Heart left ventricle (tissue), 16 donors: ENCODE data around the gene MRTO4. TPM values are rescaled to one million over a fixed set of nuclear protein-coding genes. Genes with fewer than 3 reads are reported as not detected.

Experiments
- ATAC-seq, 4 donors: fragments of 200-7000 bp; cut with Tn5 transposase; one replicate each; pipeline ENCODE4 v1.9.1; 2020 to 2022; ENCODE audit warnings: moderate library complexity in 4 of 4, mild to moderate bottlenecking in 3 of 4, moderate number of reproducible peaks in 1 of 4
- DNase-seq, 5 donors: peaks; one replicate each; pipeline ENCODE4 v3.0.0-alpha.2; 2020
- H3K27ac ChIP-seq, 12 donors: fragments of 200-600 bp; sonication (generic) in 4 of 12; one replicate each; pipeline versions ENCODE4 v1.5.0 to v1.8.0; 2016 to 2022; ENCODE audit warnings: mild to moderate bottlenecking in 2 of 12
- H3K27me3 ChIP-seq, 9 donors: fragments of 200-600 bp; sonication (generic) in 2 of 9; one replicate each; pipeline versions ENCODE4 v1.5.1 to v1.8.0; 2016 to 2022; ENCODE audit warnings: mild to moderate bottlenecking in 3 of 9
- H3K36me3 ChIP-seq, 9 donors: fragments of 200-600 bp; sonication (generic) in 2 of 9; one replicate each; pipeline versions ENCODE4 v1.5.0 to v1.8.0; 2018 to 2022; ENCODE audit warnings: mild to moderate bottlenecking in 2 of 9
- H3K4me1 ChIP-seq, 12 donors: fragments of 200-600 bp; sonication (generic) in 4 of 12; one replicate each; pipeline versions ENCODE4 v1.5.0 to v1.8.0; 2016 to 2022; ENCODE audit warnings: mild to moderate bottlenecking in 3 of 12
- H3K4me3 ChIP-seq, 12 donors: fragments of 200-600 bp; sonication (generic) in 4 of 12; one replicate each; pipeline versions ENCODE4 v1.5.0 to v1.8.0; 2017 to 2022; ENCODE audit warnings: mild to moderate bottlenecking in 9 of 12, moderate library complexity in 4 of 12
- H3K9me3 ChIP-seq, 12 donors: fragments of 200-600 bp; sonication (generic) in 4 of 12; one replicate each; pipeline versions ENCODE4 v1.5.0 to v1.8.0; 2016 to 2022; ENCODE audit warnings: mild to moderate bottlenecking in 1 of 12
- POLR2A ChIP-seq, 2 donors: fragments of 450-650 bp; IDR thresholded peaks; one replicate each; pipeline ENCODE4 v1.6.1; 2017; ENCODE audit warnings: antibody characterized with exemption in 2 of 2, mild to moderate bottlenecking in 2 of 2, moderate library complexity in 2 of 2
- WGBS, 4 donors: extraction: QIAGEN DNeasy Blood & Tissue Kit in 2 of 4; methylation state at CpG; one replicate each; pipeline versions ENCODE4 v1.1.5 to v1.1.7; 2013 to 2018; 5-methylcytosine and 5-hydroxymethylcytosine counted together
- intact Hi-C, 10 donors: fragments of 100-400 bp; cut with DNase I; formaldehyde crosslinking; loops; one replicate each; pipeline versions ENCODE4 v1.11.1 to v1.14.2; 2022
- polyA plus RNA-seq, 2 donors: library from polyadenylated mRNA; stranded (reverse); fragments of 200-250 nt; gene quantifications; one replicate each; pipeline ENCODE4 v1.2.3, GENCODE V29; 2013
- total RNA-seq, 9 donors: library from RNA; depleted of rRNA in 2 of 9; stranded (reverse); fragments of >200 nt in 2 of 9; fragmentation: NEBNext Ultra II Directional in 3 of 9; extraction: Animal tissue kit (Norgen Biotek cat#: 25700) in 3 of 9; gene quantifications; one replicate each; pipeline versions ENCODE4 v1.1.0 to v1.2.4, GENCODE V29; 2016 to 2023
- TF ChIP-seq, protein P1 (sequence below), 12 donors: fragments of 200-600 bp; sonication (generic) in 4 of 12; IDR thresholded peaks; one replicate each; pipeline versions ENCODE4 v1.5.0 to v1.8.0; 2018 to 2022; ENCODE audit warnings: antibody characterized with exemption in 12 of 12, mild to moderate bottlenecking in 5 of 12
- donor health status: ischemic (EF 13 %, LVEDD 7.1; RV severe dilation, severe dysfunction).
- donor health status: healthy with polysubstance abuse.
- donor health status: DM: no; HTN: yes; CAD: no.
- donor health status: DM: no; HTN: no; CAD: no.
- donor health status: ischemic (EF 25% LVEDD 6.9; RV normal size, moderate dysfunction).
- donor health status: ischemic (EF 25% LVEDD 5.7; RV mildly dilated, moderate dysfunction).
- donor health status: healthy.
- donor health status: DM: yes; HTN: yes; CAD: no.
- donor health status: ischemic (EF 35%, LVEDD 5.7; RV mildly dilated, moderate dysfunction).
- donor health status: nonischemic (EF 11% LVEDD 7.7; RV severe dilation, severe dysfunction).
- donor health status: DM: yes; HTN: yes; CAD: no.
- donor health status: PGD.
- donor health status: ischemic (EF 29% LVEDD 5.4; RV normal size, mild dysfunction).
- donor health status: nonischemic (EF 23%, LVEDD 6.1; RV moderate dilation, normal function).

MRTO4 gene
- total and polyA plus RNA-seq, 11 donors: 8.3 to 56.3 (median 14.9) TPM

DNA sequence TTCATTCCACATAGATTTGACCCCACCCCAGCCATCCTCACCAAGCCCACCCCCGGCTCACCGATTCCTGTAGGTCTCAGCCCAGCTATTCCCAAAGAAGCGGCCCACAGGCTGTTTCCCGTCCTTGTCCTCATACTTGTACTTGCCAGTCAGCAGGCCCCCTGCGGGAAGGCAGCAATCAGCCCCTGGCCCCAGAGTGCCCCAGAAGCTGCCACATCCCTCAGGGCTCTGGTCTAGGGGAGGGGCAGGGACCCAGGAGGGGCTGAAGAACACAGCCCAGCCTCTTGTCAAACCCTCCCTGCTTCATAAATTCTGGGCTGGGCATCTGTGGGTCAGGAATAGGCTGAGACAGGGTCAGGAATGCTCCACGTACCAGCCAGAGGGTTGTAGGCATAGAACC lies 55.3 kb downstream of the MRTO4 start:
- WGBS, 4 donors: 92 to 98% (median 96%) methylated on average over 3 to 6 of the region's 6 CpGs
- no peak overlapping the region for H3K27ac ChIP-seq
- intact Hi-C loops: no loop called here
- ATAC-seq (no peak), DNase-seq (peak in 1 of 5 donors; percentile 46)
- no peaks in the 10 kb centered on the region for H3K9me3 ChIP-seq
- no peak overlapping the region for H3K4me3 ChIP-seq
- H3K36me3 ChIP-seq: peaks cover 0 to 68% (median 59%) of the 10 kb centered on the region in 9 donors
- H3K27me3 ChIP-seq: no peaks in the 10 kb centered on the region
- TF ChIP-seq, protein P1, sequence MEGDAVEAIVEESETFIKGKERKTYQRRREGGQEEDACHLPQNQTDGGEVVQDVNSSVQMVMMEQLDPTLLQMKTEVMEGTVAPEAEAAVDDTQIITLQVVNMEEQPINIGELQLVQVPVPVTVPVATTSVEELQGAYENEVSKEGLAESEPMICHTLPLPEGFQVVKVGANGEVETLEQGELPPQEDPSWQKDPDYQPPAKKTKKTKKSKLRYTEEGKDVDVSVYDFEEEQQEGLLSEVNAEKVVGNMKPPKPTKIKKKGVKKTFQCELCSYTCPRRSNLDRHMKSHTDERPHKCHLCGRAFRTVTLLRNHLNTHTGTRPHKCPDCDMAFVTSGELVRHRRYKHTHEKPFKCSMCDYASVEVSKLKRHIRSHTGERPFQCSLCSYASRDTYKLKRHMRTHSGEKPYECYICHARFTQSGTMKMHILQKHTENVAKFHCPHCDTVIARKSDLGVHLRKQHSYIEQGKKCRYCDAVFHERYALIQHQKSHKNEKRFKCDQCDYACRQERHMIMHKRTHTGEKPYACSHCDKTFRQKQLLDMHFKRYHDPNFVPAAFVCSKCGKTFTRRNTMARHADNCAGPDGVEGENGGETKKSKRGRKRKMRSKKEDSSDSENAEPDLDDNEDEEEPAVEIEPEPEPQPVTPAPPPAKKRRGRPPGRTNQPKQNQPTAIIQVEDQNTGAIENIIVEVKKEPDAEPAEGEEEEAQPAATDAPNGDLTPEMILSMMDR (IDR thresholded peaks at IDR 0.05): no peak
- TF ChIP-seq POLR2A (IDR thresholded peaks at IDR 0.05): no peak
- peaks cover 0 to 16% (median 10%) of the 10 kb centered on the region in 12 donors for H3K4me1 ChIP-seq

DNA sequence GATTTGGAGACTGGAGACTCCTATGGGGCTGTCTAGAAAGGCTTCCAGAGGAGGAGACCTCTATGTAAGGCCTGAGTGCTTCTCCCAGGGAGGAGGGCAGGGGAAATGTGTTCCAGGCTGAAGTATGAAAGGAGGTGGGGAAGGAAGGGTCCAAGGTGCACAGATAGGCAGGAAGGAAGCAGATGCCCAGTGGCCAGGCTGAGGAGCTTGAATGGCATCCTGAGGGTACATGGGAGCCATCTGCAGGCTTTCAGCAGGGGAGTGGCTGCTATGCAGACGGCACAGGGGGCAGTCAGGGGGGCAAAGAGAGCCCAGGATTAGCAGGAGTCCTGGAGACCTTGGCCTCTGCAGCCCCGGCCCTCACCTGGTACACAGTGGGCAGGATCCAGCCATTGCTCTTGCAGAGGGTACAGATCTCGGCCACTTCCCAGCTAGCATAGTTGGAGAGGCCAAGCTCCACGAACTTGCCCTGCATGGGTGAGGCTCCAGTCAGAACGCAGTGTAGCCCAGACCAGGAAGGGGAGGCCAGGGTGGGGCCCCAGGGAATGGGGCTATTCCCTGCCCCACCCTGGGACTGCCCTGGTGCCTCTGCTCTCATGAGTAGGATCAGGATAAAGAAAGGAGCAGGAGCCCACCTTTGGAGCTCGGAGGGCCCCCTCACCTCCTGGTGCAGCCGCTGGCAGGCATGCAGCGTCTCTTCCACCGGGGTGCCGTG lies 56.3 kb downstream of the MRTO4 start:
- Histone ChIP-seq H3K4me1 (peaks cover 0 to 20% (median 15%) of the 10 kb centered on the region in 12 donors), H3K9me3 (no peaks in the 10 kb centered on the region), H3K4me3 (no peak overlapping the region), H3K36me3 (peaks cover 0 to 59% (median 52%) of the 10 kb centered on the region in 9 donors), H3K27ac (no peak overlapping the region), H3K27me3 (no peaks in the 10 kb centered on the region)
- intact Hi-C loops: no loop called here
- ATAC-seq (no peak), DNase-seq (no peak)
- TF ChIP-seq, protein P1 (IDR thresholded peaks at IDR 0.05): no peak
- TF ChIP-seq POLR2A (IDR thresholded peaks at IDR 0.05): no peak
- 91 to 94% (median 93%) methylated on average over 7 to 10 of the region's 10 CpGs for WGBS, 4 donors

GRCh38 chr1:19308509-19308907 lies 56.9 kb downstream of the MRTO4 start:
- intact Hi-C loops: no loop called here
- Histone ChIP-seq H3K36me3 (peaks cover 0 to 53% (median 46%) of the 10 kb centered on the region in 9 donors), H3K27me3 (no peaks in the 10 kb centered on the region), H3K27ac (no peak overlapping the region), H3K4me1 (peaks cover 0 to 25% (median 20%) of the 10 kb centered on the region in 12 donors), H3K4me3 (no peak overlapping the region), H3K9me3 (no peaks in the 10 kb centered on the region)
- TF ChIP-seq, protein P1 (IDR thresholded peaks at IDR 0.05): no peak
- TF ChIP-seq POLR2A (IDR thresholded peaks at IDR 0.05): no peak
- 92 to 98% (median 95%) methylated on average over 2 to 3 of the region's 3 CpGs for WGBS, 4 donors
- no peak for DNase-seq
- ATAC-seq: no peak

- Histone ChIP-seq H3K27ac (no peak overlapping the region), H3K4me3 (no peak overlapping the region), H3K9me3 (no peaks in the 10 kb centered on the region), H3K36me3 (peaks cover 0 to 46% (median 40%) of the 10 kb centered on the region in 9 donors), H3K27me3 (no peaks in the 10 kb centered on the region), H3K4me1 (peaks cover 0 to 26% (median 20%) of the 10 kb centered on the region in 12 donors)
- no peak for DNase-seq
- ATAC-seq: no peak
- 79 to 89% (median 81%) methylated on average over 6 of the region's 6 CpGs for WGBS, 4 donors
- TF ChIP-seq, protein P1 (IDR thresholded peaks at IDR 0.05): no peak
- no peak for TF ChIP-seq POLR2A (IDR thresholded peaks at IDR 0.05)
- intact Hi-C loops: no loop called here
Observed at GRCh38 chr1:19309123-19309813, 57.7 kb downstream of the MRTO4 start.
